Measurements from ENCODE around the gene MAP6. TPM values are rescaled to one million over a fixed set of nuclear protein-coding genes. Genes with fewer than 3 reads are reported as not detected.

MAP6 gene
- total RNA-seq, 2 experiments from 2014 or later, result not detected

Other genes with a start within 250 kb of the MAP6 start
- under 1 TPM; 0.14 to 0.17 TPM for gene KLHL35, start 235.8 kb downstream of the MAP6 start, total RNA-seq
- 10 to 100 TPM; 13.3 to 13.5 TPM for gene GDPD5, start 143.1 kb downstream of the MAP6 start, total RNA-seq
- 10 to 100 TPM; 13.9 to 15.4 TPM for gene SERPINH1, start 106.8 kb downstream of the MAP6 start, total RNA-seq
- gene MOGAT2, start 48.8 kb upstream of the MAP6 start, total RNA-seq, result not detected
- gene DGAT2, start 99.7 kb upstream of the MAP6 start, total RNA-seq, result 1 to 10 TPM; 3.4 to 4.2 TPM
- gene UVRAG, start 146.2 kb upstream of the MAP6 start, total RNA-seq, result 10 to 100 TPM; 15.9 to 18.3 TPM

All from activated naive CD4-positive, alpha-beta T cell treated with anti-CD3 and anti-CD28 coated beads for 36 hours (primary cell).